K562 (cell line): ENCODE data around the gene SLC22A23. TPM values are rescaled to one million over a fixed set of nuclear protein-coding genes. Genes with fewer than 3 reads are reported as not detected.

Experiments
- ATAC-seq: fragments of 200-7000 bp; cut with Tn5 transposase; 3 replicates; pipeline ENCODE4 v1.9.1; 2020; ENCODE audit warnings: moderate library complexity
- BruUV-seq: library from RNA; stranded (reverse); fragments of 400-500 nt; replicated peaks from 2 replicates; lab custom pipeline; 2021; lab: Mats Ljungman, UMichigan
- CTCF ChIA-PET: fragments of 300-600 bp; formaldehyde crosslinking; extraction: SDS; loops from one replicate; lab custom pipeline; 2021; ENCODE audit warnings: low intra/inter-chr PET ratio; lab: Yijun Ruan, JAX
- POLR2A ChIA-PET: fragments of 300-600, 350-650 bp; sonication (Branson Sonifier 250); formaldehyde crosslinking; extraction: SDS; loops from one replicate; lab custom pipeline; 2021; ENCODE audit warnings: antibody characterized with exemption, inconsistent platforms; lab: Yijun Ruan, JAX
- DNase-seq, 4 experiments: peaks; one replicate each; pipeline versions ENCODE4 v3.0.0 to v3.0.0-alpha.2; 2011 to 2018; ENCODE audit warnings: low spot score in 3 of 4, mixed read lengths in 3 of 4; ENCODE audit errors: extremely low read depth in 1 of 4
- FAIRE-seq: peaks from 2 replicates; lab custom pipeline; 2011; peaks lifted over from hg19 to GRCh38; lab: Jason Lieb, UNC
- H2AFZ ChIP-seq: 2 replicates; pipeline ENCODE4 v1.6.0; 2011; ENCODE audit warnings: low read depth, low read length, control low read depth, inconsistent platforms
- H3K27ac ChIP-seq: fragments of 200-600 bp; 3 replicates; pipeline ENCODE4 v1.8.0; 2011; ENCODE audit warnings: low read depth, mild to moderate bottlenecking, control low read depth, inconsistent platforms, low read length, moderate library complexity, mixed read lengths; ENCODE audit errors: extremely low read depth
- H3K27me3 ChIP-seq, 2 experiments: fragments of 300-600 bp in 1 of 2; 2 replicates in 1 of 2; 3 replicates in 1 of 2; pipeline versions ENCODE4 v1.6.0 to v1.8.0; 2011; ENCODE audit warnings: inconsistent platforms in 2 of 2, low read length in 2 of 2, mild to moderate bottlenecking in 1 of 2, mixed read lengths in 1 of 2, moderate library complexity in 1 of 2; ENCODE audit not compliant: control insufficient read depth in 2 of 2, insufficient read depth in 2 of 2
- H3K36me3 ChIP-seq: fragments of 300-600 bp; 3 replicates; pipeline ENCODE4 v1.8.0; 2011; ENCODE audit warnings: mild to moderate bottlenecking, low read length, inconsistent platforms; ENCODE audit not compliant: control insufficient read depth, insufficient read depth
- H3K4me1 ChIP-seq, 2 experiments: fragments of 200-600 bp in 1 of 2; replicated peaks in 1 of 2; 2 replicates in 1 of 2; 3 replicates in 1 of 2; pipeline versions ENCODE4 v1.5.1 to v1.8.0; 2011; ENCODE audit warnings: inconsistent platforms in 2 of 2, low read length in 2 of 2, mild to moderate bottlenecking in 1 of 2, mixed read lengths in 1 of 2, moderate library complexity in 1 of 2; ENCODE audit not compliant: control insufficient read depth in 2 of 2, insufficient read depth in 2 of 2
- H3K4me2 ChIP-seq: 2 replicates; pipeline ENCODE4 v1.6.1; 2011; ENCODE audit warnings: low read length, control low read depth, inconsistent platforms, mixed read lengths; ENCODE audit not compliant: insufficient read depth
- H3K4me3 ChIP-seq: fragments of 200-600 bp; sonication (generic), shearing (Covaris generic); 2 replicates; pipeline ENCODE4 v1.5.1; 2016; ENCODE audit warnings: control low read depth, inconsistent platforms
- H3K79me2 ChIP-seq: fragments of 200-600 bp; 3 replicates; pipeline ENCODE4 v1.8.0; 2011; ENCODE audit warnings: low read length, inconsistent platforms; ENCODE audit not compliant: control insufficient read depth, insufficient read depth
- H3K9ac ChIP-seq, 2 experiments: 2 replicates each; pipeline versions ENCODE4 v1.6.0 to v1.6.1; 2011; ENCODE audit warnings: low read depth in 2 of 2, low read length in 2 of 2, control low read depth in 1 of 2, inconsistent platforms in 1 of 2, mild to moderate bottlenecking in 1 of 2, mixed read lengths in 1 of 2; ENCODE audit not compliant: insufficient read depth in 1 of 2
- H3K9me1 ChIP-seq: one replicate; pipeline ENCODE4 v1.6.0; 2011; ENCODE audit warnings: inconsistent platforms, mild to moderate bottlenecking, low read length, moderate library complexity; ENCODE audit not compliant: control insufficient read depth, insufficient read depth
- H3K9me3 ChIP-seq: replicated peaks from 2 replicates; pipeline ENCODE4 v1.5.1; 2011; ENCODE audit warnings: low read depth, low read length, inconsistent platforms; ENCODE audit not compliant: control insufficient read depth, insufficient read depth
- H4K20me1 ChIP-seq: replicated peaks from 2 replicates; pipeline ENCODE4 v1.6.1; 2011; ENCODE audit warnings: low read length, inconsistent platforms, mixed read lengths; ENCODE audit not compliant: control insufficient read depth, insufficient read depth
- FOXP1 ChIP-seq: sonication (generic); formaldehyde crosslinking; IDR thresholded peaks from 2 replicates; pipeline ENCODE4 v1.8.0; 2022; ENCODE audit warnings: mild to moderate bottlenecking, missing genetic modification reagents
- HDAC6 ChIP-seq: IDR thresholded peaks from 2 replicates; pipeline ENCODE4 v1.6.1; 2012; ENCODE audit warnings: low read depth, mild to moderate bottlenecking, control low read depth, inconsistent platforms, low read length, moderate library complexity
- KAT7 ChIP-seq: sonication (generic); formaldehyde crosslinking; IDR thresholded peaks from 2 replicates; pipeline ENCODE4 v1.8.0; 2022; ENCODE audit warnings: missing genetic modification reagents, mild to moderate bottlenecking, borderline replicate concordance
- MXI1 ChIP-seq: IDR thresholded peaks from 2 replicates; pipeline ENCODE4 v1.6.1; 2011; ENCODE audit warnings: low read depth, mild to moderate bottlenecking, improper control_type of control experiment, low read length
- NUFIP1 ChIP-seq: fragments of 450-650 bp; IDR thresholded peaks from 2 replicates; pipeline ENCODE4 v1.6.1; 2018; ENCODE audit not compliant: partially characterized antibody
- PCBP2 ChIP-seq: fragments of 200-400 bp; formaldehyde crosslinking; IDR thresholded peaks from 2 replicates; pipeline ENCODE4 v1.6.1; 2018; ENCODE audit warnings: low read length, low read depth, mild to moderate bottlenecking, moderate library complexity; ENCODE audit not compliant: poor library complexity, severe bottlenecking
- PTTG1 ChIP-seq: fragments of 450-650 bp; IDR thresholded peaks from 2 replicates; pipeline ENCODE4 v1.6.1; 2016; ENCODE audit warnings: low read depth, mild to moderate bottlenecking, missing genetic modification characterization, missing compliant biosample characterization
- SMAD4 ChIP-seq: fragments of 250-450 bp; sonication (Bioruptor Pico); conservative IDR thresholded peaks from 2 replicates; pipeline ENCODE4 v1.8.0; 2021; ENCODE audit warnings: inconsistent platforms, mild to moderate bottlenecking, moderate library complexity
- SNRNP70 ChIP-seq: fragments of 200-400 bp; formaldehyde crosslinking; optimal IDR thresholded peaks from 2 replicates; pipeline ENCODE3; 2017; ENCODE audit warnings: low read depth, low read length
- SPI1 ChIP-seq: IDR thresholded peaks from 2 replicates; pipeline ENCODE4 v1.6.1; 2011; ENCODE audit warnings: low read depth, low read length, control low read depth, borderline replicate concordance
- ZNF140 ChIP-seq: fragments of 250-450 bp; sonication (Bioruptor Pico); IDR thresholded peaks from 2 replicates; pipeline ENCODE4 v1.8.0; 2021; ENCODE audit warnings: moderate library complexity, mild to moderate bottlenecking, inconsistent platforms
- WGBS: fragments of 100-300 bp; shearing (Covaris generic); methylation state at CpG from one replicate; pipeline ENCODE4 v1.1.6; 2016; ENCODE audit warnings: low coverage, mixed read lengths; ENCODE audit not compliant: insufficient coverage; ENCODE audit errors: missing lambda C conversion rate; 5-methylcytosine and 5-hydroxymethylcytosine counted together
- in situ Hi-C: fragments of 300-500 bp; cut with MboI; formaldehyde crosslinking; loops from 4 replicates; pipeline ENCODE4 v1.15.0; 2018; ENCODE audit warnings: inconsistent platforms, mixed read lengths
- intact Hi-C: fragments of 100-400 bp; cut with micrococcal nuclease; formaldehyde crosslinking; loops from 2 replicates; pipeline ENCODE4 v1.14.2; 2022
- polyA plus RNA-seq, 8 experiments: library from polyadenylated mRNA; depleted of rRNA in 4 of 8; stranded (reverse) in 5 of 8; unstranded in 3 of 8; fragments of >200 nt; fragmentation: Nextera tagmentation in 2 of 8; fragmentation: Illumina TruSeq in 1 of 8; extraction: Ambion mirVana in 2 of 8; extraction: Trizol in 1 of 8; gene quantifications; 2 replicates each; pipeline versions ENCODE4 v1.2.1 to v1.2.3, GENCODE V29; 2011 to 2014; ENCODE audit warnings: inconsistent platforms in 1 of 8, missing spikeins in 1 of 8
- total RNA-seq, 7 experiments: library from RNA; depleted of rRNA in 6 of 7; stranded (reverse); fragments of >200 nt in 6 of 7; fragmentation: Illumina TruSeq in 2 of 7; extraction: Trizol in 2 of 7; gene quantifications; 2 replicates each; pipeline versions ENCODE4 v1.2.1 to v1.2.3, GENCODE V29; 2011 to 2021; ENCODE audit warnings: low replicate concordance in 1 of 7
- TF ChIP-seq, protein P1 (sequence below), 2 experiments: fragments of 150-350 bp in 1 of 2; IDR thresholded peaks; 2 replicates each; pipeline ENCODE4 v1.6.1; 2012 to 2016; ENCODE audit warnings: low read depth in 2 of 2, low read length in 2 of 2, mild to moderate bottlenecking in 1 of 2, moderate library complexity in 1 of 2

Gene SLC22A23
- total and polyA plus RNA-seq, 9 of the 15 experiments (the other 6 are each of a cell fraction or from before 2014, with no cell fraction given) = 0.30 to 8.7 (median 2.5) TPM

DNA sequence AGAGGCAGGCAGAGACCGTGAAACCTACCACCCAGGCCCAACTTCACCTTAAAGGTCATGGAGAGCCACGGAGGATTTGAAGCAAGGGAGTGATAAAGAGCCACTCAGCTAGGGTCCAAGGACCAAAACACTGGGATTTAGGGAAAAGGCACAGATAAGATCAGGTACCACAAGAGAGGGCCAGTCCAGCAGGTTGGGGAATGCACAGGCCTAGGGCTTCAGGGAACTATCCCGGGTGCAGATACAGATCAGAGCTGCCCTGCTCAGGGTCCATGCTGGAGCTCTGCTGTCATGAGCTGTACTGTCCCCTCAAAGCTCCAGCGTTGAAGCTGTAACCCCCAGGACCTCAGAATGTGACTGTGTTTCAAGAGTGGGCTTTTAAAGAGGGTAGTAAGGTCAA lies 16.9 kb downstream of the SLC22A23 start:
- POLR2A ChIA-PET = interaction anchor here (0.5 to 1.4 kb wide), 6 partner anchors 8 to 284 kb away, joined by 3 to 4 read pairs (median 3); no protein-coding TSS in a partner anchor
- Histone ChIP-seq H3K36me3 (no peaks in the 10 kb centered on the region), H3K4me3 (no peak overlapping the region), H3K79me2 (peaks cover 8% of the 10 kb centered on the region; the same call in 1 of the 3 replicates), H3K4me1 (peaks cover 20 to 25% of the 10 kb centered on the region in 2 experiments), H3K27ac (no peak overlapping the region), H3K9ac (no peak overlapping the region), H3K4me2 (no peak overlapping the region), H2AFZ (no peak overlapping the region), H3K9me3 (no peaks in the 10 kb centered on the region), H3K27me3 (no peaks in the 10 kb centered on the region), H4K20me1 (peaks cover 9% of the 10 kb centered on the region; the same call in 1 of the 2 replicates), H3K9me1 (no peaks in the 10 kb centered on the region)
- ATAC-seq (no peak), FAIRE-seq (no peak), DNase-seq (no peak)
- intact Hi-C loops (no loop called here), in situ Hi-C loops (no loop called here)
- WGBS = 50% methylated on average over 4 of the region's 4 CpGs
- CTCF ChIA-PET = no interaction called here
- BruUV-seq = no TSS peak
- no peak for TF ChIP-seq MXI1
- no peak for TF ChIP-seq SPI1
- no peak for TF ChIP-seq KAT7 (CRISPR knock-in tag)
- TF ChIP-seq SNRNP70 = no peak
- TF ChIP-seq ZNF140 (CRISPR knock-in tag) = no peak
- TF ChIP-seq SMAD4 = no peak
- TF ChIP-seq FOXP1 (CRISPR knock-in tag) = no peak
- TF ChIP-seq, protein P1, sequence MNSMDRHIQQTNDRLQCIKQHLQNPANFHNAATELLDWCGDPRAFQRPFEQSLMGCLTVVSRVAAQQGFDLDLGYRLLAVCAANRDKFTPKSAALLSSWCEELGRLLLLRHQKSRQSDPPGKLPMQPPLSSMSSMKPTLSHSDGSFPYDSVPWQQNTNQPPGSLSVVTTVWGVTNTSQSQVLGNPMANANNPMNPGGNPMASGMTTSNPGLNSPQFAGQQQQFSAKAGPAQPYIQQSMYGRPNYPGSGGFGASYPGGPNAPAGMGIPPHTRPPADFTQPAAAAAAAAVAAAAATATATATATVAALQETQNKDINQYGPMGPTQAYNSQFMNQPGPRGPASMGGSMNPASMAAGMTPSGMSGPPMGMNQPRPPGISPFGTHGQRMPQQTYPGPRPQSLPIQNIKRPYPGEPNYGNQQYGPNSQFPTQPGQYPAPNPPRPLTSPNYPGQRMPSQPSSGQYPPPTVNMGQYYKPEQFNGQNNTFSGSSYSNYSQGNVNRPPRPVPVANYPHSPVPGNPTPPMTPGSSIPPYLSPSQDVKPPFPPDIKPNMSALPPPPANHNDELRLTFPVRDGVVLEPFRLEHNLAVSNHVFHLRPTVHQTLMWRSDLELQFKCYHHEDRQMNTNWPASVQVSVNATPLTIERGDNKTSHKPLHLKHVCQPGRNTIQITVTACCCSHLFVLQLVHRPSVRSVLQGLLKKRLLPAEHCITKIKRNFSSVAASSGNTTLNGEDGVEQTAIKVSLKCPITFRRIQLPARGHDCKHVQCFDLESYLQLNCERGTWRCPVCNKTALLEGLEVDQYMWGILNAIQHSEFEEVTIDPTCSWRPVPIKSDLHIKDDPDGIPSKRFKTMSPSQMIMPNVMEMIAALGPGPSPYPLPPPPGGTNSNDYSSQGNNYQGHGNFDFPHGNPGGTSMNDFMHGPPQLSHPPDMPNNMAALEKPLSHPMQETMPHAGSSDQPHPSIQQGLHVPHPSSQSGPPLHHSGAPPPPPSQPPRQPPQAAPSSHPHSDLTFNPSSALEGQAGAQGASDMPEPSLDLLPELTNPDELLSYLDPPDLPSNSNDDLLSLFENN (IDR thresholded peaks at IDR 0.05; ENCODE audit: low read depth in 2 of 2, low read length in 2 of 2) = no peak
- TF ChIP-seq PCBP2 = no peak
- no peak for TF ChIP-seq PTTG1 (tag)
- no peak for TF ChIP-seq HDAC6
- no peak for TF ChIP-seq NUFIP1
